Panc1 (cell line): ENCODE results near the gene CREBL2. TPM values are rescaled to one million over a fixed set of nuclear protein-coding genes. Genes with fewer than 3 reads are reported as not detected.
"Not testable (repeated sequence)": the region's sequence is repeated elsewhere in the genome, so short reads cannot be mapped to it uniquely, and the experiment has no call there.

Experiments used
- ATAC-seq: fragments of 200-7000 bp; cut with Tn5 transposase; 2 replicates; pipeline ENCODE4 v1.9.1; 2020; ENCODE audit warnings: mild to moderate bottlenecking, moderate library complexity
- BruUV-seq: library from RNA; stranded (reverse); fragments of 400-500 nt; replicated peaks from 2 replicates; lab custom pipeline; 2021; lab: Mats Ljungman, UMichigan
- CTCF ChIA-PET: fragments of 300-600 bp; sonication (Branson Sonifier 250); formaldehyde crosslinking; loops from one replicate; lab custom pipeline; 2022; ENCODE audit warnings: antibody characterized with exemption; lab: Charles Lee
- POLR2A ChIA-PET: fragments of 300-600 bp; sonication (Branson Sonifier 250); formaldehyde crosslinking; loops from one replicate; lab custom pipeline; 2022; ENCODE audit warnings: antibody characterized with exemption; lab: Charles Lee
- DNase-seq: peaks from one replicate; pipeline ENCODE4 v3.0.0-alpha.2; 2010; ENCODE audit warnings: low read depth, low spot score
- H3K27ac ChIP-seq: 2 replicates; pipeline ENCODE4 v1.5.1; 2011; ENCODE audit warnings: mild to moderate bottlenecking, low read length, inconsistent platforms
- H3K27me3 ChIP-seq: fragments of 200-500 bp; sonication (Bioruptor generic); 2 replicates; pipeline ENCODE4 v1.6.0; 2014; ENCODE audit warnings: low read length, inconsistent platforms; ENCODE audit not compliant: control insufficient read depth, insufficient read depth
- H3K36me3 ChIP-seq: fragments of 200-500 bp; sonication (Bioruptor generic); 2 replicates; pipeline ENCODE4 v1.5.1; 2014; ENCODE audit warnings: inconsistent platforms, mild to moderate bottlenecking, low read length, moderate library complexity; ENCODE audit not compliant: control insufficient read depth, insufficient read depth
- H3K4me1 ChIP-seq: 2 replicates; pipeline ENCODE4 v1.5.1; 2011; ENCODE audit warnings: inconsistent platforms, mild to moderate bottlenecking, low read length, moderate library complexity; ENCODE audit not compliant: control insufficient read depth, insufficient read depth
- H3K4me3 ChIP-seq, 2 experiments: 2 replicates each; pipeline ENCODE4 v1.5.1; 2011 to 2012; ENCODE audit warnings: low read depth in 2 of 2, low read length in 2 of 2, mild to moderate bottlenecking in 2 of 2, inconsistent platforms in 1 of 2, moderate library complexity in 1 of 2
- H3K9me3 ChIP-seq: fragments of 200-500 bp; sonication (Bioruptor generic); 2 replicates; pipeline ENCODE4 v1.5.1; 2014; ENCODE audit warnings: low read depth, mild to moderate bottlenecking, inconsistent platforms, low read length, moderate library complexity; ENCODE audit not compliant: control insufficient read depth, insufficient read depth
- POLR2AphosphoS5 ChIP-seq: IDR thresholded peaks from 2 replicates; pipeline ENCODE4 v1.6.1; 2012; ENCODE audit warnings: mild to moderate bottlenecking, low read depth, low read length, moderate library complexity
- SIN3A ChIP-seq: IDR thresholded peaks from 2 replicates; pipeline ENCODE4 v1.6.1; 2012; ENCODE audit warnings: low read depth, mild to moderate bottlenecking, low read length, moderate library complexity, borderline replicate concordance; ENCODE audit not compliant: insufficient read depth
- TCF7L2 ChIP-seq: IDR thresholded peaks from 2 replicates; pipeline ENCODE4 v1.6.1; 2011; ENCODE audit warnings: mild to moderate bottlenecking, low read depth, low read length, inconsistent platforms
- in situ Hi-C: cut with HindIII; loops from 2 replicates; pipeline ENCODE4 v1.10.0; 2016; ENCODE audit warnings: low sequenced_read_pairs, low pct_unique_long_range_greater_than_20kb
- intact Hi-C: fragments of 100-400 bp; cut with micrococcal nuclease; formaldehyde crosslinking; loops from one replicate; pipeline ENCODE4 v1.10.0; 2022; ENCODE audit not compliant: unreplicated experiment
- total RNA-seq: library from RNA; stranded (reverse); gene quantifications from one replicate; pipeline ENCODE4 v1.2.1, GENCODE V29; 2021; ENCODE audit not compliant: unreplicated experiment
- TF ChIP-seq, protein P1 (sequence below), 2 experiments: IDR thresholded peaks; 2 replicates each; pipeline ENCODE4 v1.6.1; 2011 to 2012; ENCODE audit warnings: low read depth in 2 of 2, control low read depth in 1 of 2, low read length in 1 of 2, mild to moderate bottlenecking in 1 of 2, moderate library complexity in 1 of 2; ENCODE audit not compliant: insufficient read depth in 1 of 2
- TF ChIP-seq, protein P2 (sequence below): fragments of 450-650 bp; IDR thresholded peaks from 2 replicates; pipeline ENCODE4 v1.5.1; 2017; ENCODE audit warnings: mild to moderate bottlenecking

The CREBL2 gene
- total RNA-seq, 1 experiment from 2014 or later = 13.6 TPM

DNA sequence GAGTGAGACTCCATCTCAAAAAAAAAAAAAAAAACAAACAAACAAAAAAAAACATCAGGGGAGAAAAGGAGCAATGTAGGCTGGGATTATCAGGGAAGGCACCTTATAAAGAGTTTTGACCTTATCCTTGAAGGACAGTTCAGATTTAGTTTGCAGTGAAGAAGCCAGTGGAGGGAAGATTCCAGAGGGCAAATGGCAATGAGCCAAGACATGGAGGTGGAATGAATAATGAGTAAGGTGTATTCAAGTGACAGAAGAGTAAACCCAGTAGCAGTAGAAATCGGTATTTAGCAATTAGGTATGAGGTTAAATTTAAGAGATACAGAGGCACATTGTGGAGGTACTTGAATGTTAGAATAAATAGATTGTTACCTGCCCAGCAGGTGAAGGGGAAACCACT is 46.8 kb upstream of the CREBL2 start:
- ChIA-PET POLR2A (no interaction called here), CTCF (no interaction called here)
- no peak for DNase-seq
- Histone ChIP-seq H3K4me1 (peaks cover 12% of the 10 kb centered on the region), H3K27ac (no peak overlapping the region), H3K36me3 (peaks cover 3% of the 10 kb centered on the region; the same call in 1 of the 2 replicates), H3K9me3 (no peaks in the 10 kb centered on the region), H3K4me3 (no peak overlapping the region), H3K27me3 (no peaks in the 10 kb centered on the region)
- ATAC-seq = no peak
- TF ChIP-seq, protein P1, sequence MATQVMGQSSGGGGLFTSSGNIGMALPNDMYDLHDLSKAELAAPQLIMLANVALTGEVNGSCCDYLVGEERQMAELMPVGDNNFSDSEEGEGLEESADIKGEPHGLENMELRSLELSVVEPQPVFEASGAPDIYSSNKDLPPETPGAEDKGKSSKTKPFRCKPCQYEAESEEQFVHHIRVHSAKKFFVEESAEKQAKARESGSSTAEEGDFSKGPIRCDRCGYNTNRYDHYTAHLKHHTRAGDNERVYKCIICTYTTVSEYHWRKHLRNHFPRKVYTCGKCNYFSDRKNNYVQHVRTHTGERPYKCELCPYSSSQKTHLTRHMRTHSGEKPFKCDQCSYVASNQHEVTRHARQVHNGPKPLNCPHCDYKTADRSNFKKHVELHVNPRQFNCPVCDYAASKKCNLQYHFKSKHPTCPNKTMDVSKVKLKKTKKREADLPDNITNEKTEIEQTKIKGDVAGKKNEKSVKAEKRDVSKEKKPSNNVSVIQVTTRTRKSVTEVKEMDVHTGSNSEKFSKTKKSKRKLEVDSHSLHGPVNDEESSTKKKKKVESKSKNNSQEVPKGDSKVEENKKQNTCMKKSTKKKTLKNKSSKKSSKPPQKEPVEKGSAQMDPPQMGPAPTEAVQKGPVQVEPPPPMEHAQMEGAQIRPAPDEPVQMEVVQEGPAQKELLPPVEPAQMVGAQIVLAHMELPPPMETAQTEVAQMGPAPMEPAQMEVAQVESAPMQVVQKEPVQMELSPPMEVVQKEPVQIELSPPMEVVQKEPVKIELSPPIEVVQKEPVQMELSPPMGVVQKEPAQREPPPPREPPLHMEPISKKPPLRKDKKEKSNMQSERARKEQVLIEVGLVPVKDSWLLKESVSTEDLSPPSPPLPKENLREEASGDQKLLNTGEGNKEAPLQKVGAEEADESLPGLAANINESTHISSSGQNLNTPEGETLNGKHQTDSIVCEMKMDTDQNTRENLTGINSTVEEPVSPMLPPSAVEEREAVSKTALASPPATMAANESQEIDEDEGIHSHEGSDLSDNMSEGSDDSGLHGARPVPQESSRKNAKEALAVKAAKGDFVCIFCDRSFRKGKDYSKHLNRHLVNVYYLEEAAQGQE (IDR thresholded peaks at IDR 0.05; ENCODE audit: insufficient read depth in 1 of 2, low read depth in 2 of 2, low read length in 1 of 2) = no peak
- no peak for TF ChIP-seq POLR2AphosphoS5
- no peak for TF ChIP-seq TCF7L2
- no peak for TF ChIP-seq SIN3A
- TF ChIP-seq, protein P2, sequence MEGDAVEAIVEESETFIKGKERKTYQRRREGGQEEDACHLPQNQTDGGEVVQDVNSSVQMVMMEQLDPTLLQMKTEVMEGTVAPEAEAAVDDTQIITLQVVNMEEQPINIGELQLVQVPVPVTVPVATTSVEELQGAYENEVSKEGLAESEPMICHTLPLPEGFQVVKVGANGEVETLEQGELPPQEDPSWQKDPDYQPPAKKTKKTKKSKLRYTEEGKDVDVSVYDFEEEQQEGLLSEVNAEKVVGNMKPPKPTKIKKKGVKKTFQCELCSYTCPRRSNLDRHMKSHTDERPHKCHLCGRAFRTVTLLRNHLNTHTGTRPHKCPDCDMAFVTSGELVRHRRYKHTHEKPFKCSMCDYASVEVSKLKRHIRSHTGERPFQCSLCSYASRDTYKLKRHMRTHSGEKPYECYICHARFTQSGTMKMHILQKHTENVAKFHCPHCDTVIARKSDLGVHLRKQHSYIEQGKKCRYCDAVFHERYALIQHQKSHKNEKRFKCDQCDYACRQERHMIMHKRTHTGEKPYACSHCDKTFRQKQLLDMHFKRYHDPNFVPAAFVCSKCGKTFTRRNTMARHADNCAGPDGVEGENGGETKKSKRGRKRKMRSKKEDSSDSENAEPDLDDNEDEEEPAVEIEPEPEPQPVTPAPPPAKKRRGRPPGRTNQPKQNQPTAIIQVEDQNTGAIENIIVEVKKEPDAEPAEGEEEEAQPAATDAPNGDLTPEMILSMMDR = no peak
- no TSS peak for BruUV-seq
- in situ Hi-C loops = no loop called here
- intact Hi-C loops = loop anchor here (2.0 kb wide), 1 partner anchor 188 kb away; no protein-coding TSS in a partner anchor

DNA sequence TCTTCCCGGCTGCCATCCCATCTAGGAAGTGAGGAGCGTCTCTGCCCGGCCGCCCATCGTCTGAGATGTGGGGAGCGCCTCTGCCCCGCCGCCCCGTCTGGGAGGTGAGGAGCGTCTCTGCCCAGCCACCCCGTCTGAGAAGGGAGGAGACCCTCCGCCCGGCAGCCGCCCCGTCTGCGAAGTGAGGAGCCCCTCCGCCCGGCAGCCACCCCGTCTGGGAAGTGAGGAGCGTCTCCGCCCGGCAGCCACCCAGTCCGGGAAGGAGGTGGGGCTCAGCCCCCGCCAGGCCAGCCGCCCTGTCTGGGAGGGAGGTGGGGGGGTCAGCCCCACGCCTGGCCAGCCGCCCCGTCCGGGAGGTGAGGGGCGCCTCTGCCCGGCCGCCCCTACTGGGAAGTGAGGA is 45.7 kb upstream of the CREBL2 start:
- BruUV-seq, H3K36me3 ChIP-seq, DNase-seq, H3K4me3 ChIP-seq, ATAC-seq, H3K4me1 ChIP-seq, CTCF ChIA-PET, H3K9me3 ChIP-seq, in situ Hi-C loops, H3K27ac ChIP-seq, H3K27me3 ChIP-seq, POLR2A ChIA-PET: not testable (repeated sequence)
- intact Hi-C loops = loop anchor here (2.0 kb wide), 1 partner anchor 189 kb away; no protein-coding TSS in a partner anchor

DNA sequence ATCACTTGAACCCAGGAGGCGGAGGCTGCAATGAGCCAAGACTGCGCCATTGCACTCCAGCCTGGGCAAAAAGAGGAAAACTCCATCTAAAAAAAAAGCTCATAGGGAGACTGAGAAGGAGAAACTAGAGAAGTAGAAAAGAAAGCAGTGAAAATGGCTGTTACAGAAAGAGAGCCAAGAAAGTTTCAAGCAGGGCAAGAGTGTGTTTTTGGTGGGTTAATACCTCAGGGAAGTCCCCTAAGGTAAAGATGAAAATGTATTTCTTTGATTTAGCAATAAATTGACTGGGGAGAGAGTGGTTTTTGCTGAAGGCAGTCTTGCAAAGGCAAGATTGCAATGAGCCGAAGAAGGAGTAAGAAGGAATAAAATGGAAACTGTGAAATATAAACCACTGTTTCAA is 39.0 kb upstream of the CREBL2 start:
- in situ Hi-C loops = no loop called here

More for the DNA sequence above, 39.0 kb upstream of the CREBL2 start:
- H3K4me1 ChIP-seq = no peaks in the 10 kb centered on the region
- DNase-seq (no peak), ATAC-seq (no peak)
- no peaks in the 10 kb centered on the region for H3K27me3 ChIP-seq
- TF ChIP-seq TCF7L2 = no peak
- TF ChIP-seq, protein P1 (IDR thresholded peaks at IDR 0.05; ENCODE audit: insufficient read depth in 1 of 2, low read depth in 2 of 2, low read length in 1 of 2) = no peak
- TF ChIP-seq, protein P2 = no peak
- TF ChIP-seq POLR2AphosphoS5 = no peak
- TF ChIP-seq SIN3A = no peak
- CTCF ChIA-PET = interaction anchor here (0.6 kb wide), 1 partner anchor 198 kb away, joined by 7 read pairs; no protein-coding TSS in a partner anchor
- no peak overlapping the region for H3K4me3 ChIP-seq
- BruUV-seq = no TSS peak
- intact Hi-C loops = no loop called here
- POLR2A ChIA-PET = no interaction called here
- H3K27ac ChIP-seq = no peak overlapping the region
- no peaks in the 10 kb centered on the region for H3K36me3 ChIP-seq
- H3K9me3 ChIP-seq = no peaks in the 10 kb centered on the region
